CD14-positive monocyte (primary cell): Measurements from ENCODE around the gene TTLL7. TPM values are rescaled to one million over a fixed set of nuclear protein-coding genes. Genes with fewer than 3 reads are reported as not detected.

Source experiments
- DNase-seq, 3 donors: peaks; one replicate each; pipeline ENCODE4 v3.0.0-alpha.2; 2011 to 2022
- H2AFZ ChIP-seq: 2 replicates; pipeline ENCODE4 v1.6.0; 2012; ENCODE audit warnings: mild to moderate bottlenecking, low read depth, low read length, inconsistent platforms; ENCODE audit not compliant: insufficient read depth, poor library complexity, severe bottlenecking
- H3K27ac ChIP-seq, 2 donors: 1 replicate in 1 of 2; 2 replicates in 1 of 2; pipeline ENCODE4 v1.5.1; 2012 to 2013; ENCODE audit warnings: low read length in 2 of 2, control low read depth in 1 of 2, inconsistent platforms in 1 of 2, low read depth in 1 of 2, mild to moderate bottlenecking in 1 of 2
- H3K27me3 ChIP-seq, 2 donors: one replicate each; pipeline versions ENCODE4 v1.6.0 to v1.6.1; 2011 to 2013; ENCODE audit warnings: low read length in 2 of 2; ENCODE audit not compliant: control insufficient read depth in 2 of 2, insufficient read depth in 2 of 2
- H3K36me3 ChIP-seq, 2 donors: replicated peaks in 1 of 2; 1 replicate in 1 of 2; 2 replicates in 1 of 2; pipeline versions ENCODE4 v1.5.1 to v1.6.1; 2012 to 2013; ENCODE audit warnings: low read length in 2 of 2, control low read depth in 1 of 2, inconsistent platforms in 1 of 2, mild to moderate bottlenecking in 1 of 2; ENCODE audit not compliant: insufficient read depth in 2 of 2, control insufficient read depth in 1 of 2
- H3K4me1 ChIP-seq, 2 donors: 1 replicate in 1 of 2; 2 replicates in 1 of 2; pipeline versions ENCODE4 v1.5.1 to v1.6.1; 2012 to 2013; ENCODE audit warnings: low read length in 2 of 2, control low read depth in 1 of 2, inconsistent platforms in 1 of 2, mild to moderate bottlenecking in 1 of 2, moderate library complexity in 1 of 2; ENCODE audit not compliant: insufficient read depth in 2 of 2, control insufficient read depth in 1 of 2
- H3K4me2 ChIP-seq: replicated peaks from 2 replicates; pipeline ENCODE3; 2012; ENCODE audit warnings: low read length, moderate library complexity, mild to moderate bottlenecking; ENCODE audit not compliant: poor library complexity, severe bottlenecking; ENCODE audit errors: extremely low read depth
- H3K4me3 ChIP-seq, 3 experiments: fragments of 200-600 bp in 1 of 3; sonication (generic) in 1 of 3; replicated peaks in 1 of 3; 1 replicate in 2 of 3; 2 replicates in 1 of 3; pipeline ENCODE4 v1.5.1; 2011 to 2013; ENCODE audit warnings: low read length in 3 of 3, mild to moderate bottlenecking in 3 of 3, control low read depth in 2 of 3, low read depth in 2 of 3, inconsistent platforms in 1 of 3, moderate library complexity in 1 of 3
- H3K79me2 ChIP-seq: 2 replicates; pipeline ENCODE4 v1.6.0; 2012; ENCODE audit warnings: mild to moderate bottlenecking, control low read depth, inconsistent platforms, low read length, moderate library complexity; ENCODE audit not compliant: insufficient read depth
- H3K9ac ChIP-seq: 2 replicates; pipeline ENCODE4 v1.6.0; 2017; ENCODE audit warnings: low read length, mild to moderate bottlenecking; ENCODE audit not compliant: insufficient read depth, poor library complexity, severe bottlenecking
- H3K9me3 ChIP-seq, 2 donors: replicated peaks in 1 of 2; 1 replicate in 1 of 2; 2 replicates in 1 of 2; pipeline versions ENCODE4 v1.5.1 to v1.6.1; 2012 to 2013; ENCODE audit warnings: low read length in 2 of 2, control low read depth in 1 of 2; ENCODE audit not compliant: control insufficient read depth in 1 of 2, insufficient read depth in 1 of 2
- H4K20me1 ChIP-seq: 2 replicates; pipeline ENCODE4 v1.6.0; 2012; ENCODE audit warnings: mild to moderate bottlenecking, low read length, control low read depth, moderate library complexity; ENCODE audit not compliant: insufficient read depth
- H3K27ac Mint-ChIP-seq, 7 donors: one replicate each; pipeline ENCODE4 v1.8.0; 2020; ENCODE audit warnings: mild to moderate bottlenecking in 7 of 7, mixed read lengths in 7 of 7, moderate library complexity in 6 of 7, inconsistent platforms in 2 of 7
- H3K27me3 Mint-ChIP-seq, 3 donors: one replicate each; pipeline ENCODE4 v1.8.0; 2021 to 2022; ENCODE audit warnings: low read depth in 3 of 3, mild to moderate bottlenecking in 3 of 3, mixed read lengths in 3 of 3, moderate library complexity in 3 of 3, inconsistent platforms in 1 of 3
- H3K36me3 Mint-ChIP-seq, 2 donors: one replicate each; pipeline ENCODE4 v1.8.0; 2020; ENCODE audit warnings: mixed read lengths in 2 of 2, inconsistent platforms in 1 of 2, mild to moderate bottlenecking in 1 of 2
- H3K4me1 Mint-ChIP-seq: one replicate; pipeline ENCODE4 v1.8.0; 2020; ENCODE audit warnings: mild to moderate bottlenecking, mixed read lengths
- H3K4me3 Mint-ChIP-seq, 2 donors: one replicate each; pipeline ENCODE4 v1.8.0; 2020; ENCODE audit warnings: mild to moderate bottlenecking in 2 of 2, mixed read lengths in 2 of 2, moderate library complexity in 1 of 2
- H3K9me3 Mint-ChIP-seq, 7 donors: one replicate each; pipeline ENCODE4 v1.8.0; 2020 to 2022; ENCODE audit warnings: mixed read lengths in 7 of 7, mild to moderate bottlenecking in 6 of 7, moderate library complexity in 6 of 7, inconsistent platforms in 2 of 7
- CTCF ChIP-seq: fragments of 200-600 bp; IDR thresholded peaks from one replicate; pipeline ENCODE4 v1.8.0; 2022; ENCODE audit warnings: antibody characterized with exemption, mild to moderate bottlenecking
- WGBS: methylation state at CpG from one replicate; pipeline ENCODE4 v1.1.5; 2013; ENCODE audit warnings: missing lambda C conversion rate; ENCODE audit not compliant: insufficient coverage; 5-methylcytosine and 5-hydroxymethylcytosine counted together
- intact Hi-C, 2 donors: fragments of 100-400 bp; cut with micrococcal nuclease; formaldehyde crosslinking; loops; one replicate each; pipeline versions ENCODE4 v1.15.0 to v1.15.1; 2023
- polyA plus RNA-seq, 3 donors: library from polyadenylated mRNA; depleted of rRNA in 1 of 3; unstranded in 2 of 3; stranded (reverse) in 1 of 3; fragments of 300-500 nt in 2 of 3; fragments of >200 nt in 1 of 3; fragmentation: Illumina TruSeq in 2 of 3; gene quantifications; 1 replicate in 2 of 3; 2 replicates in 1 of 3; pipeline ENCODE4 v1.2.3, GENCODE V29; 2012 to 2021

TTLL7 gene
- polyA plus RNA-seq, 3 donors, result 0.12 to 0.69 TPM; not detected in 1

- Histone ChIP-seq H3K9me3 (no peaks in the 10 kb centered on the region), H3K27ac (no peak overlapping the region), H3K4me1 (no peaks in the 10 kb centered on the region), H3K27me3 (no peaks in the 10 kb centered on the region), H3K36me3 (no peaks in the 10 kb centered on the region), H3K79me2 (no peaks in the 10 kb centered on the region), H3K4me2 (no peak overlapping the region), H3K4me3 (no peak overlapping the region), H4K20me1 (no peaks in the 10 kb centered on the region), H2AFZ (no peak overlapping the region), H3K9ac (no peak overlapping the region)
- no peak for TF ChIP-seq CTCF
- no CpG with 5 or more reads among the region's 1 CpG for WGBS
- Mint-ChIP-seq H3K27ac (no peak overlapping the region), H3K4me3 (no peak overlapping the region), H3K27me3 (no peaks in the 10 kb centered on the region), H3K4me1 (no peaks in the 10 kb centered on the region), H3K36me3 (no peaks in the 10 kb centered on the region), H3K9me3 (peaks cover 0 to 3% (median 0%) of the 10 kb centered on the region in 7 donors)
- intact Hi-C loops, result no loop called here
- DNase-seq, result no peak
Measured at GRCh38 chr1:83959824-83960498, 39.0 kb downstream of the TTLL7 start.

GRCh38 chr1:83958704-83959103 lies 40.2 kb downstream of the TTLL7 start:
- Histone ChIP-seq H3K27ac (no peak overlapping the region), H3K9me3 (no peaks in the 10 kb centered on the region), H3K4me1 (no peaks in the 10 kb centered on the region), H3K27me3 (no peaks in the 10 kb centered on the region), H3K36me3 (no peaks in the 10 kb centered on the region), H4K20me1 (no peaks in the 10 kb centered on the region), H3K79me2 (no peaks in the 10 kb centered on the region), H3K4me2 (no peak overlapping the region), H2AFZ (no peak overlapping the region), H3K4me3 (no peak overlapping the region), H3K9ac (no peak overlapping the region)
- DNase-seq, result no peak
- Mint-ChIP-seq H3K36me3 (no peaks in the 10 kb centered on the region), H3K4me3 (no peak overlapping the region), H3K27ac (no peak overlapping the region), H3K9me3 (peaks cover 0 to 3% (median 0%) of the 10 kb centered on the region in 7 donors), H3K27me3 (no peaks in the 10 kb centered on the region), H3K4me1 (no peaks in the 10 kb centered on the region)
- no peak for TF ChIP-seq CTCF
- intact Hi-C loops, result no loop called here
